HG03521 (cell line): ENCODE results near the gene SGSM1.
"Not testable (repeated sequence)": the region's sequence is repeated elsewhere in the genome, so short reads cannot be mapped to it uniquely, and the experiment has no call there.

Experiments used
- ATAC-seq: cut with Tn5 transposase; IDR thresholded peaks from one replicate; pipeline ENCODE4 v1.9.1; 2021; ENCODE audit warnings: mild to moderate bottlenecking, moderate library complexity; ENCODE audit not compliant: unreplicated experiment

SGSM1 gene

GRCh38 chr22:24836282-24836681, 30.3 kb downstream of the SGSM1 start:
- no peak for ATAC-seq

GRCh38 chr22:24837517-24837916, 31.5 kb downstream of the SGSM1 start:
- ATAC-seq: not testable (repeated sequence)

- ATAC-seq: no peak
Measured at GRCh38 chr22:24841261-24841660, 35.2 kb downstream of the SGSM1 start.

- ATAC-seq: no peak
Measured at GRCh38 chr22:24843048-24843447, 37.0 kb downstream of the SGSM1 start.

GRCh38 chr22:24845041-24845898, 39.3 kb downstream of the SGSM1 start:
- ATAC-seq: no peak

GRCh38 chr22:24847490-24847889, 41.5 kb downstream of the SGSM1 start:
- ATAC-seq: no peak

GRCh38 chr22:24848559-24849168, 42.7 kb downstream of the SGSM1 start:
- no peak for ATAC-seq

- ATAC-seq: no peak
Measured at GRCh38 chr22:24855794-24856193, 49.8 kb downstream of the SGSM1 start.

- ATAC-seq: no peak
Measured at GRCh38 chr22:24857576-24857975, 51.6 kb downstream of the SGSM1 start.

GRCh38 chr22:24859587-24859986, 53.6 kb downstream of the SGSM1 start:
- ATAC-seq: no peak

- ATAC-seq: no peak
Measured at GRCh38 chr22:24865508-24865907, 59.5 kb downstream of the SGSM1 start.

GRCh38 chr22:24867323-24868022, 61.5 kb downstream of the SGSM1 start:
- no peak for ATAC-seq

GRCh38 chr22:24868979-24869378, 63.0 kb downstream of the SGSM1 start:
- no peak for ATAC-seq

- no peak for ATAC-seq
Measured at GRCh38 chr22:24871611-24872205, 65.7 kb downstream of the SGSM1 start.

GRCh38 chr22:24873226-24873625, 67.2 kb downstream of the SGSM1 start:
- ATAC-seq: no peak

GRCh38 chr22:24875862-24876506, 70.0 kb downstream of the SGSM1 start:
- no peak for ATAC-seq

GRCh38 chr22:24876700-24877099, 70.7 kb downstream of the SGSM1 start:
- ATAC-seq: no peak

GRCh38 chr22:24878969-24879368, 73.0 kb downstream of the SGSM1 start:
- no peak for ATAC-seq

- no peak for ATAC-seq
Measured at GRCh38 chr22:24883432-24883831, 77.4 kb downstream of the SGSM1 start.

- no peak for ATAC-seq
Measured at GRCh38 chr22:24887260-24887659, 81.2 kb downstream of the SGSM1 start.
